NT2/D1 (cell line): Measurements from ENCODE around the gene LPP.

Experiments
- SUZ12 ChIP-seq: IDR thresholded peaks from 2 replicates; pipeline ENCODE4 v1.6.1; 2011; ENCODE audit not compliant: insufficient read length, insufficient read depth; ENCODE audit errors: extremely low read depth
- ZNF274 ChIP-seq: IDR thresholded peaks from 2 replicates; pipeline ENCODE4 v1.6.1; 2011; ENCODE audit warnings: mild to moderate bottlenecking, low read depth, low read length

- no peak for TF ChIP-seq ZNF274
- no peak for TF ChIP-seq SUZ12
Observed at GRCh38 chr3:188633206-188633605, 479.2 kb downstream of the LPP start.
